Esophagus squamous epithelium (tissue), 5 donors: Measurements from ENCODE around the gene TLR6. TPM values are rescaled to one million over a fixed set of nuclear protein-coding genes. Genes with fewer than 3 reads are reported as not detected.
A peak's percentile ranks its signal among the peaks of the same experiment; 100 is the strongest.

Source experiments
- DNase-seq: peaks from one replicate; lab custom pipeline; 2025; lab: John Stamatoyannopoulos, UW
- H3K27ac ChIP-seq, 4 donors: fragments of 200-600 bp; sonication (generic); one replicate each; pipeline ENCODE4 v1.5.1; 2016 to 2019; ENCODE audit warnings: mild to moderate bottlenecking in 1 of 4
- H3K27me3 ChIP-seq, 4 donors: fragments of 200-600 bp; sonication (generic); 1 replicate in 3 of 4; 2 replicates in 1 of 4; pipeline versions ENCODE4 v1.5.1 to v1.6.0; 2017 to 2021; ENCODE audit warnings: antibody characterized with exemption in 1 of 4
- H3K36me3 ChIP-seq, 3 donors: fragments of 200-600 bp; sonication (generic); one replicate each; pipeline ENCODE4 v1.5.1; 2016 to 2019
- H3K4me1 ChIP-seq, 3 donors: fragments of 200-600 bp; sonication (generic); one replicate each; pipeline ENCODE4 v1.5.1; 2017 to 2019
- H3K4me3 ChIP-seq, 4 donors: fragments of 200-600 bp; sonication (generic); 1 replicate in 3 of 4; 2 replicates in 1 of 4; pipeline ENCODE4 v1.5.1; 2016 to 2019; ENCODE audit warnings: mild to moderate bottlenecking in 2 of 4, moderate library complexity in 1 of 4
- H3K9me3 ChIP-seq, 3 donors: fragments of 200-600 bp; sonication (generic); one replicate each; pipeline ENCODE4 v1.5.1; 2016 to 2019
- CTCF ChIP-seq, 6 experiments: fragments of 450-650 bp in 4 of 6; fragments of 200-600 bp in 2 of 6; sonication (generic) in 2 of 6; IDR thresholded peaks; one replicate each; pipeline ENCODE4 v1.5.1; 2016 to 2019; ENCODE audit warnings: antibody characterized with exemption in 6 of 6, mild to moderate bottlenecking in 4 of 6, moderate library complexity in 4 of 6
- POLR2A ChIP-seq, 4 donors: fragments of 450-650 bp; IDR thresholded peaks; one replicate each; pipeline ENCODE4 v1.6.1; 2017; ENCODE audit warnings: antibody characterized with exemption in 4 of 4, mild to moderate bottlenecking in 4 of 4, moderate library complexity in 3 of 4
- WGBS, 2 donors: methylation state at CpG; one replicate each; pipeline ENCODE4 v1.1.5; 2018; 5-methylcytosine and 5-hydroxymethylcytosine counted together
- intact Hi-C: fragments of 100-400 bp; cut with DNase I; formaldehyde crosslinking; loops from one replicate; pipeline ENCODE4 v1.15.0; 2022
- total RNA-seq, 4 donors: library from RNA; depleted of rRNA; stranded (reverse); fragments of >200 nt; gene quantifications; one replicate each; pipeline ENCODE4 v1.1.0, GENCODE V29; 2016
- donor health status: DM: yes; HTN: yes; CAD: no.

The TLR6 gene
- total RNA-seq: 1 to 10 TPM; 1.1 to 3.3 (median 2.5) TPM

GRCh38 chr4:38856524-38857337, at the start of gene TLR6:
Gene TLR6, minus strand, starts transcription at chr4:38856817. Its CDS starts 27,344 bp downstream, at chr4:38829473.
- Histone ChIP-seq H3K36me3 (no peaks in the 10 kb centered on the region), H3K27ac (peak within 1 kb of the TSS; percentile 75 to 85 (median 82)), H3K27me3 (no peaks in the 10 kb centered on the region), H3K9me3 (no peaks in the 10 kb centered on the region), H3K4me1 (peaks cover 7 to 24% (median 8%) of the 10 kb centered on the region in 3 donors), H3K4me3 (peak within 1 kb of the TSS in 3 of 4 donors; percentile 34 to 54 (median 39))
- intact Hi-C loops: no loop called here
- no peak for DNase-seq
- 14 to 19% methylated on average over 8 of the region's 8 CpGs for WGBS, 2 donors
- TF ChIP-seq POLR2A (IDR thresholded peaks at IDR 0.05) (peak in 1 of 4 donors; percentile 36), CTCF (IDR thresholded peaks at IDR 0.05) (peak; percentile 70 to 88 (median 80))

GRCh38 chr4:38905652-38906385, 49.2 kb upstream of the TLR6 start:
- peaks cover 5 to 68% (median 22%) of the 10 kb centered on the region in 3 donors for H3K36me3 ChIP-seq
- no peaks in the 10 kb centered on the region for H3K4me1 ChIP-seq
- H3K27ac ChIP-seq: peak overlapping the region in 1 of 4 donors; percentile 7
- H3K4me3 ChIP-seq: no peak overlapping the region
- no peaks in the 10 kb centered on the region for H3K9me3 ChIP-seq
- DNase-seq: no peak
- TF ChIP-seq POLR2A (IDR thresholded peaks at IDR 0.05) (no peak), CTCF (IDR thresholded peaks at IDR 0.05) (no peak)
- intact Hi-C loops: no loop called here
- WGBS, 2 donors: 54 to 68% methylated on average over 10 of the region's 10 CpGs
- H3K27me3 ChIP-seq: no peaks in the 10 kb centered on the region

GRCh38 chr4:38904682-38905081, 48.1 kb upstream of the TLR6 start:
- H3K4me1 ChIP-seq: no peaks in the 10 kb centered on the region
- TF ChIP-seq POLR2A (IDR thresholded peaks at IDR 0.05) (no peak), CTCF (IDR thresholded peaks at IDR 0.05) (no peak)
- no peak for DNase-seq
- peaks cover 5 to 56% (median 15%) of the 10 kb centered on the region in 3 donors for H3K36me3 ChIP-seq
- WGBS, 2 donors: 94 to 97% methylated on average over 3 of the region's 3 CpGs
- no peaks in the 10 kb centered on the region for H3K27me3 ChIP-seq
- no peak overlapping the region for H3K27ac ChIP-seq
- H3K9me3 ChIP-seq: no peaks in the 10 kb centered on the region
- intact Hi-C loops: loop anchor here (5.0 kb wide), 1 partner anchor 233 kb away; no protein-coding TSS in a partner anchor
- no peak overlapping the region for H3K4me3 ChIP-seq

- H3K4me3 ChIP-seq: no peak overlapping the region
- H3K4me1 ChIP-seq: no peaks in the 10 kb centered on the region
- TF ChIP-seq CTCF (IDR thresholded peaks at IDR 0.05) (no peak), POLR2A (IDR thresholded peaks at IDR 0.05) (no peak)
- DNase-seq: no peak
- intact Hi-C loops: loop anchor here (5.0 kb wide), 1 partner anchor 233 kb away; no protein-coding TSS in a partner anchor
- H3K27me3 ChIP-seq: no peaks in the 10 kb centered on the region
- no peak overlapping the region for H3K27ac ChIP-seq
- WGBS, 2 donors: 81% methylated on average over 7 to 9 of the region's 10 CpGs
- H3K9me3 ChIP-seq: no peaks in the 10 kb centered on the region
- peaks cover 5 to 55% (median 10%) of the 10 kb centered on the region in 3 donors for H3K36me3 ChIP-seq
Observed at GRCh38 chr4:38904090-38904666, 47.6 kb upstream of the TLR6 start.
